Amygdala (tissue), 56 donors: ENCODE measurements around the gene PHACTR1.

ENCODE experiments used
- DNase-seq, 56 donors: peaks; one replicate each; lab custom pipeline; 2025; lab: John Stamatoyannopoulos, UW

Gene PHACTR1

GRCh38 chr6:13273202-13273930 is 556.8 kb downstream of the PHACTR1 start:
- DNase-seq: peak in 15 of 56 donors; percentile 5 to 71 (median 18)

DNA sequence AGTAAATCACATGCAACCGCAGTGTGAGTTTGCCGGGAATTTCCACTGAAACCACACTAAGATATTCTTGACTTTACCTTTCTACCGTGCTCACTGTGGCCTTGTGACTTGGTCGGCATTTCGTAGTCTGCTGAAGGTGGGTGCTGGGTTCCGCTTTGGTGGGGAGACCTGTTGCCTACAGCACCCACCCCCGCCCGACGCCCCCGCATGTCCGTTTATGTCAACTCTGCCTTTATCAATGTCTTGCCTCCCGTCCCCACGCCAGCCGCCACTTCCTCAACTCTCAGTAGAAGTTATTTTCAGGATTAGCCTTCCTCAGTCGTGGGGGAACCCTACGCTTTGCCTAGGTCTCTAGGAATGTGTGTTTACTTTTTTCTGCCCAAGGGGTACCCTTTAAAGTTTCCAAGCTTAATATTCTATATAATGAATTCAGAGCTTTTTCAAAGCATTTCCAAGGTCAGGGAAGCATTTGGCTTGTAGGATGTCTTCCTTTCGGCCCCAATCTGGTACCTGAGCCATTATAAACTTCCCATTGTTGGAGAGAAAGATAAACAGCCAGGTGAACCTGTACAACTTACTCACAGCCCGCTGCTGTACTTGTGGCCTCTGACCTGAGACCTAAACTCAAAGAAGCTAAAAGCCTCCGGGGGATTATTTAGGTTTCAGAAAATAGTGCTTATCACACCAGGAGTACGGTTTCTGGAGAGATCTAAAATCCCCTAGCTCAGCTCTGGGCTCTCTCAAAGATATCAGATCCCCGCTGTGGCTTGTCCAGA is 557.6 kb downstream of the PHACTR1 start:
- peak in 13 of 56 donors; percentile 8 to 37 (median 15) for DNase-seq

DNA sequence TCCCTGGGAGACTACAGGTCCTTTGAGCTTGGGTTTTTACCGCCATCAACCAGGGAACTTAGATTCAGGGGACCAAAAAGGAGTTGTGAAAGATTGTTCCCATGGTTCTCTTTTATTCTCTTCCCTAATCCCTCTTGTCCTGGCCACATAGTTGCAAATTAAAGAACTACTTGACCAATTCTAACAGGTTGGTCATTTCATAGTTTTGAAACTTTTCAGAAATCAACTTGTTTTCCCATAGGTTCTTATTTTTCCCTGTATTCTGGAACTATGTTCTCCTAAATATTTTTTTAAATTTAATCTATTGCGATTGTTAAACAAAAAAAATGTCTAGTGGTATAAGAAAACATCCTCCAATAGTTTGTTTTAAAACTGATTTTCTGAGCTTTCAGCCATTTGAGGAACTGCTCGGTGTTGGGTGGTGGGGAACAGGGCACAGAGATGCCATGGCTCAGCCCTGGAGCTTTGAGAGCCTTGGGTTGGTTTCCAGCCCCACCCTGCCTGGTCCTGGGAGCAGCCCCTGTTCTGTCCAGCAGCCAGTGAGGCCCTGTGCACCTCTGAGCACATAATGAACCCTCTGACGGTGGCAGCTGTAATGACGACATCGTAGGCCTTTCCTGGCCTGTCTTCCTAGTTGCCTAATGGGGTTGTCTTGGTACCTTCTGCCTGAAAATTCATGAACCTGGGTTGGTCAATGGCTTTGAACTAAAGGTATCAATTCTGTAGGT is 558.3 kb downstream of the PHACTR1 start:
- DNase-seq: no peak

GRCh38 chr6:13275435-13275989 is 558.9 kb downstream of the PHACTR1 start:
- DNase-seq: no peak

DNA sequence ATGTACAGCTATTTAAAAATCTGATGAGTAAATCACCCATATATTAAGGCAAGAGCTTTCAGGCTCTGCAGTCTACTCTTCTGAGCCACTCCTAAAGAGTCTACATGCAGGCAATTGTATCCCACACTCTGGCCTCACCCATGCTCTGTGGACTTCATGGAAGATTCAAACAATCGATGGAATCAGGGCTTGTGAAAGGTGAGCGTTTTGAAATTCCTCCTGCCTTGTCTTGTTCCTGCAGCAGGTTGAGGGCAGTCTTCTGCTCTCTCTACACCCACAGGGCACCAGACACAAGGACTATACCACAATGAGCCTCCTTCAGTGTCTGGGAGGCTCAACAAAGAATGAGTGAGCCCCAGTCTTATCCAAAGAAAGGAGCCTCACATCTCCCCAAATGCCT is 560.7 kb downstream of the PHACTR1 start:
- no peak for DNase-seq

- DNase-seq: no peak
These were observed 561.6 kb downstream of the PHACTR1 start for GRCh38 chr6:13278164-13278563.

DNA sequence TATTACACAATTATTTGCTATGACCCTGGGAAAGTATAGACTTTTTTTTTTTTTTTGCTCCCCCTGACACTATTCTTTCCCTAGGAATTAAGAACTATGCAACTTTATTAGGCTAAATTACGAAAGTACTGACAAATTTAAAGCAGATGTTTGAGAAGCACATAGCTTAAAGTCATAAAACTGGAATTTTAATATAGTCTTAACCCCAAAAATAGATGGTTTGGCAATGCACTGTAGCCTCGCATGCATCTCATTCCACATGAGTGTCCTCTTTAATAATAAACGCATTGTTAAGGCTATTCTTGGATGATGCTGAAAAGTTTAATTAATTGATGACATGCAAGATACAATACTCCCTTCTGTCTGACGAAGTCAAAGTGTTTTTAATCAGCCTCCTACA is 562.4 kb downstream of the PHACTR1 start:
- no peak for DNase-seq

DNA sequence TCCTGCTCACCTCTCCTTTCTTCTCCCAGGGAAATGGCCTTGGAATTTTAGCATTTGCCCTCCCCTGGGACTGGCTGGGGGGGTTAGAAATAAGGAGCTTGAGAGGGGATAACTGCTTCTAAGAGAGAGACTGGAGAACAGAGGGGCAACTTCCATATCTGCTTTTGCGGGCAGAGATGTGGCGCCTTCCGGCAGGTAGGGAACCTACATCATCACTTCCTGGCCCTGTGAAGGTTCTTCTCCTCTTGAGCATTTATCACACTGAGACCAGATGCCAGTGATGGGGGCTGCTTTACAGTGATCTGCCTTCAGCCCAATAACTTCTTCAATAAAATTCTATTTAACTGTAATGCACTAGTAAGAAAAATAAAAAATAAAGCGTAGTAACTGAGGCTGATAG is 563.7 kb downstream of the PHACTR1 start:
- no peak for DNase-seq

- peak in 1 of 56 donors; percentile 10 for DNase-seq
These were observed 565.1 kb downstream of the PHACTR1 start for GRCh38 chr6:13281686-13282085.

GRCh38 chr6:13282393-13283069 is 566.0 kb downstream of the PHACTR1 start:
- no peak for DNase-seq

- no peak for DNase-seq
These were observed 566.8 kb downstream of the PHACTR1 start for GRCh38 chr6:13283331-13283730.

- DNase-seq: no peak
These were observed 568.1 kb downstream of the PHACTR1 start for GRCh38 chr6:13284646-13285045.

DNA sequence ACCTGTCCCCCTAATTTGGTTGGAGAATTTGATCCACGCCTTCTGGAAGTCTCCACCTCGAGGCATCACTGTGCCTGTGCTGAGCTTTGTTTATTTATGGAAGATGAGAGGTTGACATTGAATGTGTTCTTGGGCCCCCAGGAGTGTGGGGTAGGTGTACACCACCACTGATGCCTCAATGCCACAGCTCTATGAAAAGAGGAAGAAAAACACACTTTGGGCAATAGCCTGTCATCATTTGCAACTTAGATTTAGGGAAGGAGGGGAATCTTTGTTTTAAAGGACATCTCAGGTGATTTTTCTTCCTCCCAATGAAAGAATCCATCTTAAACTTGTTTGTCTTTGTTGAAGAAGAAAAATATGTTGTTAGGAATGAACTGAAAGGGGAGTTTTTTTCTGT is 569.1 kb downstream of the PHACTR1 start:
- no peak for DNase-seq

- DNase-seq: peak in 2 of 56 donors; percentile 31 to 55
These were observed 569.6 kb downstream of the PHACTR1 start for GRCh38 chr6:13286181-13286580.

GRCh38 chr6:13287104-13287503 is 570.5 kb downstream of the PHACTR1 start:
- DNase-seq: no peak

- no peak for DNase-seq
These were observed 571.9 kb downstream of the PHACTR1 start for GRCh38 chr6:13288481-13288880.

- DNase-seq: no peak
These were observed 572.4 kb downstream of the PHACTR1 start for GRCh38 chr6:13288969-13289391.

DNA sequence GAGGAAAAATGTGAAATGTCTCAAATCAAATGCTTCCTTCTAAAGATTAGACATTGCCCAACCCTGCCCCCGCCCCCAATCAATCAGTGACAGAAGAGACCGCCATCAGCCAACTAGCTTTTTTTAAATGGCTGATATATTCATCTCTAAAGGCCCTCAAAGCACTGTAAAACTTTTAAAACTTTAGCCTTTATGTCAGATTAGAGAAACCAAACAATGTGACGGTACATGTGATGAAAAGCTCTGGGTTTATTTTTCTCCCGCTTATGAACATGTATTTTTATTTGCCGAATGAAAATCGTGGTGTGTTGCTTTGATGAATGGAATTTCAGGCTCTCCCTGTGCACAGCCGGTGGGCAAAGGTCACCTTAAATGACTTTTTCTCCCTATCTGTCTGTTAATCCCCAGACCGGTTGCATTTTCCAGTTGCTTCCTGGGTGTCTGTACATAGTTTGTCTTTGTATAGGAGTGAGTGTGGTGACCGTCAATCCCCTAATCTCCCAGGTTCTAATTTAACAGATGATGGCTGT is 573.3 kb downstream of the PHACTR1 start:
- no peak for DNase-seq

DNA sequence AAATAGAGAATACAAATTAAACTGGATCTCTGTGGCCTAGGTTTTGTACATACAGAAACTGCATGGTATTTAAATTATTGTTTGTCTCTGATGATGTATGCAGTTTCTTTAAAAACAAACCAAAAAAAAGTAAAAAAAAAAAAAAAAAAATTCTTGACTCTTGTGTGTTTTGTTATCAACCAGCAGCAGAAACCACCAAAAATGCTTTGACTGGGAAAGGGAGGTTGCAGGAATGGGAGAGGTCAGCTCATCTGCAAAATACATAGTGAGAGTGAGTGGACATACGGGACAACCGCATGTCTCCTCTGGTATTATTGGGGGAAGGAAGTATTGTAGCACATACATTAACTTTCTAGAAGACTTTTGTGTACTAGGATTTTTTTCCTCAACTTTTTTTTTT is 573.8 kb downstream of the PHACTR1 start:
- no peak for DNase-seq

DNA sequence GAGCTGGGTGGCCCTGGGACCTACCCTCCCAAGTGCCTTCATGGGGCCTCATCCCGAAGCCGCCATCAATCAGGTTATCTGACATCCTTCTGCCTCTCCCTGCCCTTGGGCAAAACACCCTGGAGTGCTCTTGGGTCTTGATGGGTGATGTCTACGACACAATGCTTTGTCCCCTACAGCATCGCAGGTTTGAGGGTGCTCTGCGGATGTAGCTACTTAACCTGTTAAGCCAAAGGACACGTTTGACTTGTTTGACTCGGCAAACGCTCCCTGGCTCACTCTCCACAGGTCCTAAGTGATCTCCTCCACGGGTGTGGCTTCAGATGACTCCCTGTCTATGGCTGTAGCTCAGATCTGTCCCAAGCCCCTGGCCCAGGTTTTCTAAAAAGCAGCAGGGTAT is 576.2 kb downstream of the PHACTR1 start:
- no peak for DNase-seq
